Natural killer cell (primary cell): ENCODE data around the gene APOL4. TPM values are rescaled to one million over a fixed set of nuclear protein-coding genes. Genes with fewer than 3 reads are reported as not detected.

Experiments used
- ATAC-seq, 3 donors: fragments of 150-1000 bp in 2 of 3; fragments of 200-7000 bp in 1 of 3; cut with Tn5 transposase; 1 replicate in 1 of 3; 2 replicates in 2 of 3; pipeline ENCODE4 v1.10.0; 2021; ENCODE audit warnings: mild to moderate bottlenecking in 2 of 3, moderate library complexity in 2 of 3
- DNase-seq, 2 donors: peaks; one replicate each; pipeline versions ENCODE4 v3.0.0 to v3.0.0-alpha.2; 2013 to 2021; ENCODE audit warnings: mixed read lengths in 1 of 2
- H3K27ac ChIP-seq: one replicate; pipeline ENCODE4 v1.5.1; 2013; ENCODE audit warnings: mild to moderate bottlenecking, low read length
- H3K27me3 ChIP-seq: one replicate; pipeline ENCODE4 v1.6.1; 2013; ENCODE audit warnings: low read length; ENCODE audit not compliant: control insufficient read depth, insufficient read depth
- H3K36me3 ChIP-seq: one replicate; pipeline ENCODE4 v1.6.1; 2013; ENCODE audit warnings: low read length; ENCODE audit not compliant: control insufficient read depth, insufficient read depth
- H3K4me1 ChIP-seq: one replicate; pipeline ENCODE4 v1.6.1; 2013; ENCODE audit warnings: low read length; ENCODE audit not compliant: control insufficient read depth, insufficient read depth
- H3K4me3 ChIP-seq: one replicate; pipeline ENCODE4 v1.5.1; 2013; ENCODE audit warnings: low read length
- H3K9me3 ChIP-seq: one replicate; pipeline ENCODE4 v1.6.1; 2013; ENCODE audit warnings: low read length; ENCODE audit not compliant: control insufficient read depth, insufficient read depth
- H3K27ac Mint-ChIP-seq, 2 donors: one replicate each; pipeline ENCODE4 v1.8.0; 2022; ENCODE audit warnings: mild to moderate bottlenecking in 2 of 2, mixed read lengths in 2 of 2, moderate library complexity in 1 of 2
- H3K27me3 Mint-ChIP-seq, 2 donors: one replicate each; pipeline ENCODE4 v1.8.0; 2022; ENCODE audit warnings: low read depth in 2 of 2, mixed read lengths in 2 of 2
- H3K36me3 Mint-ChIP-seq: one replicate; pipeline ENCODE4 v1.8.0; 2022; ENCODE audit warnings: mixed read lengths
- H3K4me1 Mint-ChIP-seq, 2 donors: one replicate each; pipeline ENCODE4 v1.8.0; 2022; ENCODE audit warnings: mixed read lengths in 2 of 2
- H3K4me3 Mint-ChIP-seq: one replicate; pipeline ENCODE4 v1.8.0; 2022; ENCODE audit warnings: mild to moderate bottlenecking, moderate library complexity, mixed read lengths
- H3K9me3 Mint-ChIP-seq, 2 donors: one replicate each; pipeline ENCODE4 v1.8.0; 2022; ENCODE audit warnings: mixed read lengths in 2 of 2
- CTCF ChIP-seq: fragments of 200-600 bp; IDR thresholded peaks from one replicate; pipeline ENCODE4 v1.8.0; 2022; ENCODE audit warnings: antibody characterized with exemption
- WGBS: methylation state at CpG from one replicate; pipeline ENCODE4 v1.1.7; 2013; ENCODE audit warnings: missing lambda C conversion rate; ENCODE audit not compliant: insufficient coverage; 5-methylcytosine and 5-hydroxymethylcytosine counted together
- intact Hi-C: fragments of 100-400 bp; cut with micrococcal nuclease; formaldehyde crosslinking; loops from one replicate; pipeline ENCODE4 v1.14.2; 2022
- total RNA-seq, 4 donors: library from RNA; stranded (reverse); fragments of 120-200 nt in 1 of 4; gene quantifications; one replicate each; pipeline versions ENCODE4 v1.2.3 to v1.2.4, GENCODE V29; 2013 to 2022

APOL4 gene
- total RNA-seq, 3 donors from 2014 or later (not counting 1 experiment from before 2014, with no cell fraction given) = 0.70 TPM; not detected in 2

- Histone ChIP-seq H3K27ac (no peak overlapping the region), H3K4me3 (no peak overlapping the region), H3K4me1 (peaks cover 5% of the 10 kb centered on the region), H3K36me3 (peaks cover 80% of the 10 kb centered on the region), H3K9me3 (no peaks in the 10 kb centered on the region), H3K27me3 (no peaks in the 10 kb centered on the region)
- H3K4me3 Mint-ChIP-seq = no peak overlapping the region
- TF ChIP-seq CTCF = no peak
- intact Hi-C loops = loop anchor here (5.0 kb wide), 1 partner anchor 133 kb away; no protein-coding TSS in a partner anchor
- no peak for ATAC-seq
- peaks cover 10 to 24% of the 10 kb centered on the region in 2 donors for H3K4me1 Mint-ChIP-seq
- H3K9me3 Mint-ChIP-seq = no peaks in the 10 kb centered on the region
- no peak for DNase-seq
- 88% methylated on average over 4 of the region's 4 CpGs for WGBS
- H3K27ac Mint-ChIP-seq = peak overlapping the region; percentile 18 to 54
- peaks cover 14% of the 10 kb centered on the region for H3K36me3 Mint-ChIP-seq
- H3K27me3 Mint-ChIP-seq = no peaks in the 10 kb centered on the region
Observed at GRCh38 chr22:36143956-36144355, 57.7 kb downstream of the APOL4 start.

- TF ChIP-seq CTCF = no peak
- no peaks in the 10 kb centered on the region for H3K27me3 Mint-ChIP-seq
- 83% methylated on average over 5 of the region's 5 CpGs for WGBS
- no peaks in the 10 kb centered on the region for H3K9me3 Mint-ChIP-seq
- intact Hi-C loops = loop anchor here (5.0 kb wide), 1 partner anchor 134 kb away; no protein-coding TSS in a partner anchor
- peaks cover 10 to 27% of the 10 kb centered on the region in 2 donors for H3K4me1 Mint-ChIP-seq
- Histone ChIP-seq H3K27me3 (no peaks in the 10 kb centered on the region), H3K36me3 (peaks cover 73% of the 10 kb centered on the region), H3K9me3 (no peaks in the 10 kb centered on the region), H3K4me1 (no peaks in the 10 kb centered on the region), H3K27ac (no peak overlapping the region), H3K4me3 (no peak overlapping the region)
- ATAC-seq = no peak
- H3K36me3 Mint-ChIP-seq = peaks cover 14% of the 10 kb centered on the region
- no peak for DNase-seq
- no peak overlapping the region for H3K4me3 Mint-ChIP-seq
- H3K27ac Mint-ChIP-seq = peak overlapping the region; percentile 70 to 72
Observed at GRCh38 chr22:36143066-36143815, 58.4 kb downstream of the APOL4 start.

- Mint-ChIP-seq H3K4me3 (no peak overlapping the region), H3K27me3 (no peaks in the 10 kb centered on the region), H3K27ac (peak overlapping the region in 1 of 2 donors; percentile 70), H3K4me1 (peaks cover 10 to 27% of the 10 kb centered on the region in 2 donors), H3K36me3 (peaks cover 14% of the 10 kb centered on the region), H3K9me3 (no peaks in the 10 kb centered on the region)
- Histone ChIP-seq H3K27ac (no peak overlapping the region), H3K4me3 (no peak overlapping the region), H3K36me3 (peaks cover 56% of the 10 kb centered on the region), H3K27me3 (no peaks in the 10 kb centered on the region), H3K9me3 (no peaks in the 10 kb centered on the region), H3K4me1 (no peaks in the 10 kb centered on the region)
- DNase-seq (no peak), ATAC-seq (no peak)
- WGBS = 97% methylated on average over 9 of the region's 9 CpGs
- intact Hi-C loops = loop anchor here (5.0 kb wide), 1 partner anchor 136 kb away; no protein-coding TSS in a partner anchor
- no peak for TF ChIP-seq CTCF
Observed at GRCh38 chr22:36141481-36141880, 60.1 kb downstream of the APOL4 start.

Other genes starting within 250 kb of the APOL4 start
- gene RBFOX2, start 173.0 kb downstream of the APOL4 start, total RNA-seq = 1 to 10 TPM; 1.0 to 4.7 (median 3.0) TPM
- gene APOL3, start 41.1 kb downstream of the APOL4 start, total RNA-seq = 100 to 1,000 TPM; 105 to 166 (median 111) TPM
- gene APOL2, start 37.7 kb upstream of the APOL4 start, total RNA-seq = 100 to 1,000 TPM in 1 of 3 donors, 10 to 100 TPM in 2; 51.7 to 112 (median 67.2) TPM
- gene APOL1, start 51.3 kb upstream of the APOL4 start, total RNA-seq = 10 to 100 TPM; 39.5 to 51.2 (median 49.6) TPM
- 1,000 to 10,000 TPM in 1 of 3 donors, 100 to 1,000 TPM in 2; 803 to 1,038 (median 808) TPM for gene MYH9, start 186.2 kb upstream of the APOL4 start, total RNA-seq